ENCODE measurements around the gene PCNX1. TPM values are rescaled to one million over a fixed set of nuclear protein-coding genes. Genes with fewer than 3 reads are reported as not detected.

Gene PCNX1
- total and polyA plus RNA-seq, 12 donors: 4.5 to 66.6 (median 47.7) TPM

- no peak for ATAC-seq
- no peak overlapping the region for H3K4me3 ChIP-seq
These were observed 169.3 kb downstream of the PCNX1 start for GRCh38 chr14:71076462-71077092.

GRCh38 chr14:71078500-71078899, 171.2 kb downstream of the PCNX1 start:
- ATAC-seq (no peak), DNase-seq (no peak)
- Histone ChIP-seq H3K27ac (no peak overlapping the region), H3K4me3 (no peak overlapping the region), H3K9me3 (peaks cover 0 to 26% (median 11%) of the 10 kb centered on the region in 11 donors), H3K27me3 (no peaks in the 10 kb centered on the region), H3K36me3 (peaks cover 0 to 88% (median 49%) of the 10 kb centered on the region in 9 donors), H3K4me1 (no peaks in the 10 kb centered on the region)
- intact Hi-C loops (cut with DNase I): no loop called here
- 98% methylated on average over 2 of the region's 2 CpGs for WGBS, 2 donors
- TF ChIP-seq CTCF (IDR thresholded peaks at IDR 0.05): no peak

More at GRCh38 chr14:71076462-71077092, 169.3 kb downstream of the PCNX1 start:
- H3K4me1 ChIP-seq: no peaks in the 10 kb centered on the region
- no peak for TF ChIP-seq CTCF (IDR thresholded peaks at IDR 0.05)
- intact Hi-C loops (cut with DNase I): no loop called here
- no peak for DNase-seq
- H3K9me3 ChIP-seq: peaks cover 0 to 26% (median 11%) of the 10 kb centered on the region in 11 donors
- H3K27ac ChIP-seq: no peak overlapping the region
- no peaks in the 10 kb centered on the region for H3K27me3 ChIP-seq
- H3K36me3 ChIP-seq: peaks cover 0 to 93% (median 49%) of the 10 kb centered on the region in 9 donors
- WGBS, 2 donors: 100% methylated on average over 1 of the region's 1 CpG

GRCh38 chr14:71086567-71086966, 179.3 kb downstream of the PCNX1 start:
- no peak for TF ChIP-seq CTCF (IDR thresholded peaks at IDR 0.05)
- Histone ChIP-seq H3K4me1 (peaks cover 0 to 11% (median 0%) of the 10 kb centered on the region in 9 donors), H3K4me3 (no peak overlapping the region), H3K27me3 (no peaks in the 10 kb centered on the region), H3K9me3 (no peaks in the 10 kb centered on the region), H3K27ac (no peak overlapping the region), H3K36me3 (peaks cover 0 to 96% (median 14%) of the 10 kb centered on the region in 9 donors)
- ATAC-seq (no peak), DNase-seq (no peak)
- intact Hi-C loops (cut with DNase I): no loop called here
- 94% methylated on average over 7 of the region's 7 CpGs for WGBS, 2 donors

- Histone ChIP-seq H3K36me3 (peaks cover 0 to 99% (median 25%) of the 10 kb centered on the region in 9 donors), H3K4me3 (no peak overlapping the region), H3K27me3 (no peaks in the 10 kb centered on the region), H3K4me1 (peaks cover 0 to 11% (median 0%) of the 10 kb centered on the region in 9 donors), H3K27ac (no peak overlapping the region), H3K9me3 (no peaks in the 10 kb centered on the region)
- no peak for TF ChIP-seq CTCF (IDR thresholded peaks at IDR 0.05)
- DNase-seq: no peak
- intact Hi-C loops (cut with DNase I): no loop called here
- ATAC-seq: peak in 1 of 8 donors; percentile 28
These were observed 182.7 kb downstream of the PCNX1 start for GRCh38 chr14:71089971-71090370.
